ENCODE results near the gene METTL2B.

The METTL2B gene

GRCh38 chr7:128476402-128477335, at the start of gene METTL2B:
METTL2B (plus strand) TSS chr7:128476748; CDS start chr7:128476766, 18 bp downstream.
- peak; percentile 90 for DNase-seq

GRCh38 chr7:128427289-128427891, 49.2 kb upstream of the METTL2B start:
- DNase-seq: peak; percentile 32

GRCh38 chr7:128430207-128430606, 46.3 kb upstream of the METTL2B start:
- DNase-seq: no peak

- no peak for DNase-seq
Measured at GRCh38 chr7:128431221-128431620, 45.3 kb upstream of the METTL2B start.

- DNase-seq: no peak
Measured at GRCh38 chr7:128431754-128432153, 44.8 kb upstream of the METTL2B start.

GRCh38 chr7:128434413-128435326, 41.9 kb upstream of the METTL2B start:
- no peak for DNase-seq

- DNase-seq: no peak
Measured at GRCh38 chr7:128435327-128435686, 41.2 kb upstream of the METTL2B start.

GRCh38 chr7:128437426-128438332, 38.9 kb upstream of the METTL2B start:
- no peak for DNase-seq

GRCh38 chr7:128442356-128442755, 34.2 kb upstream of the METTL2B start:
- DNase-seq: no peak

- DNase-seq: peak; percentile 69
Measured at GRCh38 chr7:128443831-128444600, 32.5 kb upstream of the METTL2B start.

GRCh38 chr7:128446306-128446705, 30.2 kb upstream of the METTL2B start:
- no peak for DNase-seq

GRCh38 chr7:128447941-128448564, 28.5 kb upstream of the METTL2B start:
- no peak for DNase-seq

GRCh38 chr7:128448751-128449302, 27.7 kb upstream of the METTL2B start:
- no peak for DNase-seq

GRCh38 chr7:128450409-128450808, 26.1 kb upstream of the METTL2B start:
- DNase-seq: no peak

- no peak for DNase-seq
Measured at GRCh38 chr7:128450913-128451312, 25.6 kb upstream of the METTL2B start.

- DNase-seq: no peak
Measured at GRCh38 chr7:128452552-128452951, 24.0 kb upstream of the METTL2B start.

- no peak for DNase-seq
Measured at GRCh38 chr7:128453836-128454804, 22.4 kb upstream of the METTL2B start.

GRCh38 chr7:128454808-128455542, 21.6 kb upstream of the METTL2B start:
- no peak for DNase-seq
